ENCODE data around the gene RSBN1L. TPM values are rescaled to one million over a fixed set of nuclear protein-coding genes. Genes with fewer than 3 reads are reported as not detected.

Gene RSBN1L
- polyA plus RNA-seq, 1 of the 3 experiments (the other 2 are of a cell fraction) = 6.5 TPM

DNA sequence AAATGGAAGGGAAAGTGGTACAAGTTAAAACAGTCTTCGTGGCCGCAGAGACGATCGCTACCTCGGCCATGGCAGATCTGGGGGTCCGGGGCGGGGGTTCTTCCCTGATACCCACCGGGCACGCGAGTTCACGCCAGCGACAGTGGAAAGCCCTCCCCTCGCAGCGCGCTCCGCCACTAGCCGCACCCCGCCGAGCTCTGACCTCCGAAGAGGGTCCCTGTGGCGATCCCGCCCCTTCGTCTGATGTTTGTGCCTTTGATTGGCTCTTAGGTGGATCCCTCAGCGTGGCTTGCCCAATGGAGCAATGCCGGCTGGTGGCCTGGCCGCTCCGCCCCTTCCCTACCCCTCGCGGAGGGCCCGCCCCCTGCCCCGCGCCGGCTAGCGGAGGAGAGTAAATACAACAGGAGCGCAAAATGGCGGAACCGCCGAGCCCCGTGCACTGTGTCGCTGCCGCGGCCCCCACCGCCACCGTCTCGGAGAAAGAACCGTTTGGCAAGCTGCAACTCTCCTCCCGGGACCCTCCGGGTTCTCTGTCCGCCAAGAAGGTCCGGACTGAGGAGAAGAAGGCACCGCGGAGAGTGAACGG lies at the start of gene RSBN1L (continued):
- TF ChIP-seq GABPA (IDR thresholded peaks at IDR 0.05; ENCODE audit: low read depth) = peak; percentile 35; the same call in 1 of the 2 replicates
- peak; percentile 97 for TF ChIP-seq YY1 (IDR thresholded peaks at IDR 0.05; ENCODE audit: low read depth)
- TF ChIP-seq GATA2 (CRISPR knock-in tag; IDR thresholded peaks at IDR 0.05) = no peak
- TF ChIP-seq JUND (IDR thresholded peaks at IDR 0.05) = no peak
- no peak for TF ChIP-seq FOXM1 (IDR thresholded peaks at IDR 0.05; ENCODE audit: low read depth)
- no peak; the same call in 1 of the 2 replicates for TF ChIP-seq RXRA (IDR thresholded peaks at IDR 0.05; ENCODE audit: borderline replicate concordance, low read depth)
- no peak for TF ChIP-seq NRF1 (IDR thresholded peaks at IDR 0.05; ENCODE audit: low read depth, low read length)
- TF ChIP-seq, protein P1, sequence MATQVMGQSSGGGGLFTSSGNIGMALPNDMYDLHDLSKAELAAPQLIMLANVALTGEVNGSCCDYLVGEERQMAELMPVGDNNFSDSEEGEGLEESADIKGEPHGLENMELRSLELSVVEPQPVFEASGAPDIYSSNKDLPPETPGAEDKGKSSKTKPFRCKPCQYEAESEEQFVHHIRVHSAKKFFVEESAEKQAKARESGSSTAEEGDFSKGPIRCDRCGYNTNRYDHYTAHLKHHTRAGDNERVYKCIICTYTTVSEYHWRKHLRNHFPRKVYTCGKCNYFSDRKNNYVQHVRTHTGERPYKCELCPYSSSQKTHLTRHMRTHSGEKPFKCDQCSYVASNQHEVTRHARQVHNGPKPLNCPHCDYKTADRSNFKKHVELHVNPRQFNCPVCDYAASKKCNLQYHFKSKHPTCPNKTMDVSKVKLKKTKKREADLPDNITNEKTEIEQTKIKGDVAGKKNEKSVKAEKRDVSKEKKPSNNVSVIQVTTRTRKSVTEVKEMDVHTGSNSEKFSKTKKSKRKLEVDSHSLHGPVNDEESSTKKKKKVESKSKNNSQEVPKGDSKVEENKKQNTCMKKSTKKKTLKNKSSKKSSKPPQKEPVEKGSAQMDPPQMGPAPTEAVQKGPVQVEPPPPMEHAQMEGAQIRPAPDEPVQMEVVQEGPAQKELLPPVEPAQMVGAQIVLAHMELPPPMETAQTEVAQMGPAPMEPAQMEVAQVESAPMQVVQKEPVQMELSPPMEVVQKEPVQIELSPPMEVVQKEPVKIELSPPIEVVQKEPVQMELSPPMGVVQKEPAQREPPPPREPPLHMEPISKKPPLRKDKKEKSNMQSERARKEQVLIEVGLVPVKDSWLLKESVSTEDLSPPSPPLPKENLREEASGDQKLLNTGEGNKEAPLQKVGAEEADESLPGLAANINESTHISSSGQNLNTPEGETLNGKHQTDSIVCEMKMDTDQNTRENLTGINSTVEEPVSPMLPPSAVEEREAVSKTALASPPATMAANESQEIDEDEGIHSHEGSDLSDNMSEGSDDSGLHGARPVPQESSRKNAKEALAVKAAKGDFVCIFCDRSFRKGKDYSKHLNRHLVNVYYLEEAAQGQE (IDR thresholded peaks at IDR 0.05; ENCODE audit: low read depth, low read length) = peak; percentile 32; the same call in 1 of the 2 replicates
- TF ChIP-seq RAD21 (IDR thresholded peaks at IDR 0.05; ENCODE audit: low read length) = no peak

DNA sequence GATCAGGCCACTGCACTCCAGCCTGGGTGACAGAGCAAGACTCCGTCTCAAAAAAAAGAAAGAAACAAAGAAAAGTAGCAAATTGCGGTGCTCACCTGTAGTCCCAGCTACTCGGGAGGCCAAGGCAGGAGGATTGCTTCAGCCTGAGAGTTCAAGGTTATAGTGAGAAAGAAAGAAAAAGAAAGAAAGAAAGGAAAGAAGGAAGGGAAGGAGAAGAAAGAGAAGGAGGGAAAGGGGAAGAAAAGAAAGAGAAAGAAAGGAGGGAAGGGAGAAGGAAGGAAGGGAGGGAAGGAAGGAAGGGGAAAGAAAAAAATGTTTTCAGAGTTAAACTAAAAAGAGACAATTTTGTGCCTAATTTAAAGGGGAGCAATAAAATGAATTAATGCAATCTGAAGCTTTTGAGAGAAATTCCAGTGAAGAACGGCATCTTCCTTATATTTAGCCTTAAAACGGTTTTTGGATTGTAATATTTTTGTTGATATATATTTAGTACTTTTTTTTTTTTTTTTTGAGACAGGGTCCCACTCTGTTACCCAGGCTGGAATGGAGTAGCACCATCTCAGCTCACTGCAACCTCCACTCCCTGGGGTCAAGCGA lies 47.4 kb upstream of the RSBN1L start:
- no peak overlapping the region for H3K4me3 ChIP-seq (ENCODE audit: low read depth in 2 of 2, low read length in 1 of 2)
- no peaks in the 10 kb centered on the region for H3K9me3 ChIP-seq
- H2AFZ ChIP-seq (ENCODE audit: low read depth) = no peak overlapping the region
- H3K4me2 ChIP-seq = no peak overlapping the region
- H3K4me1 ChIP-seq (ENCODE audit: control insufficient read depth in 1 of 2, insufficient read depth in 2 of 2, low read depth in 1 of 2, low read length in 1 of 2) = peaks cover 0 to 7% of the 10 kb centered on the region in 2 experiments; a peak in 1 of 4 replicates
- H3K27ac ChIP-seq (ENCODE audit: low read depth in 2 of 2, low read length in 1 of 2) = no peak overlapping the region; a peak in 1 of 4 replicates
- no peaks in the 10 kb centered on the region for H3K9me2 ChIP-seq
- H3F3A ChIP-seq (replicated peaks; ENCODE audit: insufficient read depth) = peaks cover 35% of the 10 kb centered on the region
- no peak overlapping the region for H3K9ac ChIP-seq
- no peaks in the 10 kb centered on the region for H4K20me1 ChIP-seq (ENCODE audit: insufficient read depth)
- H3K27me3 ChIP-seq (ENCODE audit: insufficient read depth) = no peaks in the 10 kb centered on the region
- 95% methylated on average over 6 of the region's 6 CpGs for WGBS (ENCODE audit: low lambda C conversion rate)
- DNase-seq = no peak
- ChIA-PET CTCF (interaction anchor here (0.6 to 15.2 kb wide), 7 partner anchors 11 to 340 kb away, joined by 3 to 392 read pairs (median 4); no protein-coding TSS in a partner anchor), POLR2A (interaction anchor here (0.7 kb wide), 1 partner anchor 263 kb away, joined by 4 read pairs; no protein-coding TSS in a partner anchor)
- peaks cover 7 to 50% of the 10 kb centered on the region in 2 experiments for H3K36me3 ChIP-seq (replicated peaks in 1 of 2; ENCODE audit: control insufficient read depth in 1 of 2, insufficient read depth in 2 of 2, low read length in 1 of 2)
- H3K79me2 ChIP-seq (ENCODE audit: insufficient read depth) = peaks cover 3% of the 10 kb centered on the region; the same call in 1 of the 2 replicates
- TF ChIP-seq NFIC (IDR thresholded peaks at IDR 0.05; ENCODE audit: borderline replicate concordance) = no peak
- TF ChIP-seq EZH2phosphoT487 (IDR thresholded peaks at IDR 0.05; ENCODE audit: borderline replicate concordance, low read depth) = no peak
- no peak for TF ChIP-seq GATA2 (CRISPR knock-in tag; IDR thresholded peaks at IDR 0.05)
- TF ChIP-seq, protein P2, sequence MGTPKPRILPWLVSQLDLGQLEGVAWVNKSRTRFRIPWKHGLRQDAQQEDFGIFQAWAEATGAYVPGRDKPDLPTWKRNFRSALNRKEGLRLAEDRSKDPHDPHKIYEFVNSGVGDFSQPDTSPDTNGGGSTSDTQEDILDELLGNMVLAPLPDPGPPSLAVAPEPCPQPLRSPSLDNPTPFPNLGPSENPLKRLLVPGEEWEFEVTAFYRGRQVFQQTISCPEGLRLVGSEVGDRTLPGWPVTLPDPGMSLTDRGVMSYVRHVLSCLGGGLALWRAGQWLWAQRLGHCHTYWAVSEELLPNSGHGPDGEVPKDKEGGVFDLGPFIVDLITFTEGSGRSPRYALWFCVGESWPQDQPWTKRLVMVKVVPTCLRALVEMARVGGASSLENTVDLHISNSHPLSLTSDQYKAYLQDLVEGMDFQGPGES (IDR thresholded peaks at IDR 0.05; ENCODE audit: low read depth, low read length) = no peak
- TF ChIP-seq JUND (IDR thresholded peaks at IDR 0.05) = no peak
- no peak for TF ChIP-seq EP300 (IDR thresholded peaks at IDR 0.05; ENCODE audit: borderline replicate concordance in 1 of 2, low read depth in 1 of 2, low read length in 1 of 2)
- TF ChIP-seq FOXM1 (IDR thresholded peaks at IDR 0.05; ENCODE audit: low read depth) = no peak
- TF ChIP-seq, protein P3, sequence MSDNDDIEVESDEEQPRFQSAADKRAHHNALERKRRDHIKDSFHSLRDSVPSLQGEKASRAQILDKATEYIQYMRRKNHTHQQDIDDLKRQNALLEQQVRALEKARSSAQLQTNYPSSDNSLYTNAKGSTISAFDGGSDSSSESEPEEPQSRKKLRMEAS (IDR thresholded peaks at IDR 0.05; ENCODE audit: low read depth) = no peak
- TF ChIP-seq, protein P1 (IDR thresholded peaks at IDR 0.05; ENCODE audit: low read depth, low read length) = no peak
- TF ChIP-seq TAF1 (IDR thresholded peaks at IDR 0.05; ENCODE audit: borderline replicate concordance, low read depth, low read length) = no peak
- TF ChIP-seq RAD21 (IDR thresholded peaks at IDR 0.05; ENCODE audit: low read length) = no peak
- TF ChIP-seq, protein P4, sequence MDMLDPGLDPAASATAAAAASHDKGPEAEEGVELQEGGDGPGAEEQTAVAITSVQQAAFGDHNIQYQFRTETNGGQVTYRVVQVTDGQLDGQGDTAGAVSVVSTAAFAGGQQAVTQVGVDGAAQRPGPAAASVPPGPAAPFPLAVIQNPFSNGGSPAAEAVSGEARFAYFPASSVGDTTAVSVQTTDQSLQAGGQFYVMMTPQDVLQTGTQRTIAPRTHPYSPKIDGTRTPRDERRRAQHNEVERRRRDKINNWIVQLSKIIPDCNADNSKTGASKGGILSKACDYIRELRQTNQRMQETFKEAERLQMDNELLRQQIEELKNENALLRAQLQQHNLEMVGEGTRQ (IDR thresholded peaks at IDR 0.05; ENCODE audit: borderline replicate concordance, low read depth, low read length) = no peak
- TF ChIP-seq, protein P5, sequence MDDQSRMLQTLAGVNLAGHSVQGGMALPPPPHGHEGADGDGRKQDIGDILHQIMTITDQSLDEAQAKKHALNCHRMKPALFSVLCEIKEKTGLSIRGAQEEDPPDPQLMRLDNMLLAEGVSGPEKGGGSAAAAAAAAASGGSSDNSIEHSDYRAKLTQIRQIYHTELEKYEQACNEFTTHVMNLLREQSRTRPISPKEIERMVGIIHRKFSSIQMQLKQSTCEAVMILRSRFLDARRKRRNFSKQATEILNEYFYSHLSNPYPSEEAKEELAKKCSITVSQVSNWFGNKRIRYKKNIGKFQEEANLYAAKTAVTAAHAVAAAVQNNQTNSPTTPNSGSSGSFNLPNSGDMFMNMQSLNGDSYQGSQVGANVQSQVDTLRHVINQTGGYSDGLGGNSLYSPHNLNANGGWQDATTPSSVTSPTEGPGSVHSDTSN (IDR thresholded peaks at IDR 0.05) = no peak
- TF ChIP-seq GABPA (IDR thresholded peaks at IDR 0.05; ENCODE audit: low read depth) = no peak
- no peak for TF ChIP-seq MEF2A (IDR thresholded peaks at IDR 0.05; ENCODE audit: borderline replicate concordance, low read depth)
